Activated T-cell treated with anti-CD3 and anti-CD28 coated beads, Interleukin-2, amount 50 U/mL, for 24 hours (primary cell): Measurements from ENCODE around the gene SNTG2.
A peak's percentile ranks its signal among the peaks of the same experiment; 100 is the strongest.
"Not testable (repeated sequence)": the region's sequence is repeated elsewhere in the genome, so short reads cannot be mapped to it uniquely, and the experiment has no call there.

ENCODE experiments used
- DNase-seq: peaks from one replicate; pipeline ENCODE4 v3.0.0-alpha.2; 2020
- H3K27ac Mint-ChIP-seq: 2 replicates; pipeline ENCODE4 v1.8.0; 2020; ENCODE audit warnings: mild to moderate bottlenecking, mixed read lengths
- H3K27me3 Mint-ChIP-seq: 2 replicates; pipeline ENCODE4 v1.8.0; 2020; ENCODE audit warnings: mixed read lengths
- H3K36me3 Mint-ChIP-seq: 2 replicates; pipeline ENCODE4 v1.8.0; 2020; ENCODE audit warnings: low read depth, mixed read lengths
- H3K4me1 Mint-ChIP-seq: 2 replicates; pipeline ENCODE4 v1.8.0; 2020; ENCODE audit warnings: low read depth, mixed read lengths
- H3K4me3 Mint-ChIP-seq: 2 replicates; pipeline ENCODE4 v1.8.0; 2020; ENCODE audit warnings: mild to moderate bottlenecking, moderate library complexity, mixed read lengths
- H3K9me3 Mint-ChIP-seq: 2 replicates; pipeline ENCODE4 v1.8.0; 2020; ENCODE audit warnings: mixed read lengths

Gene SNTG2

GRCh38 chr2:1125633-1126370 lies 175.2 kb downstream of the SNTG2 start:
- Mint-ChIP-seq H3K36me3 (no peaks in the 10 kb centered on the region), H3K27ac (no peak overlapping the region), H3K9me3 (no peaks in the 10 kb centered on the region), H3K4me3 (no peak overlapping the region), H3K4me1 (peaks cover 9% of the 10 kb centered on the region), H3K27me3 (no peaks in the 10 kb centered on the region)
- DNase-seq, result no peak

- Mint-ChIP-seq H3K4me3 (no peak overlapping the region), H3K36me3 (no peaks in the 10 kb centered on the region), H3K9me3 (no peaks in the 10 kb centered on the region), H3K27ac (no peak overlapping the region), H3K4me1 (peaks cover 27% of the 10 kb centered on the region), H3K27me3 (peaks cover 9% of the 10 kb centered on the region)
- no peak for DNase-seq
Observed at GRCh38 chr2:1129982-1130381, 179.3 kb downstream of the SNTG2 start.

- H3K36me3 Mint-ChIP-seq, result no peaks in the 10 kb centered on the region
- peaks cover 28% of the 10 kb centered on the region for H3K4me1 Mint-ChIP-seq
- no peak overlapping the region for H3K4me3 Mint-ChIP-seq
- H3K27ac Mint-ChIP-seq, result no peak overlapping the region
- no peaks in the 10 kb centered on the region for H3K9me3 Mint-ChIP-seq
- H3K27me3 Mint-ChIP-seq, result peaks cover 9% of the 10 kb centered on the region
- no peak for DNase-seq
Observed at GRCh38 chr2:1130922-1131321, 180.3 kb downstream of the SNTG2 start.

- H3K4me3 Mint-ChIP-seq, result no peak overlapping the region
- no peak for DNase-seq
- H3K4me1 Mint-ChIP-seq, result peaks cover 32% of the 10 kb centered on the region
- no peaks in the 10 kb centered on the region for H3K9me3 Mint-ChIP-seq
- no peaks in the 10 kb centered on the region for H3K36me3 Mint-ChIP-seq
- H3K27ac Mint-ChIP-seq, result peak overlapping the region; percentile 49
- peaks cover 11% of the 10 kb centered on the region for H3K27me3 Mint-ChIP-seq
Observed at GRCh38 chr2:1132328-1132969, 181.8 kb downstream of the SNTG2 start.

- DNase-seq, H3K9me3 Mint-ChIP-seq, H3K27ac Mint-ChIP-seq, H3K36me3 Mint-ChIP-seq: not testable (repeated sequence)
- Mint-ChIP-seq H3K27me3 (peaks cover 11% of the 10 kb centered on the region), H3K4me1 (peaks cover 32% of the 10 kb centered on the region), H3K4me3 (peak overlapping the region; percentile 61)
Observed at GRCh38 chr2:1133896-1134295, 183.2 kb downstream of the SNTG2 start.

- DNase-seq, result no peak
- Mint-ChIP-seq H3K27ac (no peak overlapping the region), H3K27me3 (peaks cover 11% of the 10 kb centered on the region), H3K9me3 (no peaks in the 10 kb centered on the region), H3K36me3 (no peaks in the 10 kb centered on the region), H3K4me1 (peaks cover 32% of the 10 kb centered on the region), H3K4me3 (no peak overlapping the region)
Observed at GRCh38 chr2:1134629-1135028, 184.0 kb downstream of the SNTG2 start.

GRCh38 chr2:1136067-1136466 lies 185.4 kb downstream of the SNTG2 start:
- DNase-seq, result no peak
- Mint-ChIP-seq H3K27ac (no peak overlapping the region), H3K4me3 (no peak overlapping the region), H3K27me3 (peaks cover 11% of the 10 kb centered on the region), H3K4me1 (peaks cover 40% of the 10 kb centered on the region), H3K9me3 (no peaks in the 10 kb centered on the region), H3K36me3 (no peaks in the 10 kb centered on the region)

GRCh38 chr2:1136846-1137245 lies 186.2 kb downstream of the SNTG2 start:
- H3K4me1 Mint-ChIP-seq, result peaks cover 40% of the 10 kb centered on the region
- H3K27me3 Mint-ChIP-seq, result peaks cover 11% of the 10 kb centered on the region
- no peaks in the 10 kb centered on the region for H3K36me3 Mint-ChIP-seq
- DNase-seq, result no peak
- H3K27ac Mint-ChIP-seq, result peak overlapping the region; percentile 45
- no peaks in the 10 kb centered on the region for H3K9me3 Mint-ChIP-seq
- H3K4me3 Mint-ChIP-seq, result peak overlapping the region; percentile 6

GRCh38 chr2:1137264-1137663 lies 186.6 kb downstream of the SNTG2 start:
- H3K9me3 Mint-ChIP-seq, result no peaks in the 10 kb centered on the region

GRCh38 chr2:1137913-1138391 lies 187.3 kb downstream of the SNTG2 start:
- no peak for DNase-seq
- H3K4me1 Mint-ChIP-seq, result peaks cover 30% of the 10 kb centered on the region
- no peak overlapping the region for H3K4me3 Mint-ChIP-seq
- H3K9me3 Mint-ChIP-seq, result no peaks in the 10 kb centered on the region
- H3K27me3 Mint-ChIP-seq, result peaks cover 15% of the 10 kb centered on the region
- no peak overlapping the region for H3K27ac Mint-ChIP-seq
- no peaks in the 10 kb centered on the region for H3K36me3 Mint-ChIP-seq

More at GRCh38 chr2:1137264-1137663, 186.6 kb downstream of the SNTG2 start:
- H3K27me3 Mint-ChIP-seq, result peaks cover 14% of the 10 kb centered on the region
- no peaks in the 10 kb centered on the region for H3K36me3 Mint-ChIP-seq
- H3K4me1 Mint-ChIP-seq, result peaks cover 37% of the 10 kb centered on the region
- DNase-seq, result no peak
- H3K27ac Mint-ChIP-seq, result peak overlapping the region; percentile 45
- H3K4me3 Mint-ChIP-seq, result no peak overlapping the region

GRCh38 chr2:1140389-1141003 lies 189.8 kb downstream of the SNTG2 start:
- Mint-ChIP-seq H3K4me3 (no peak overlapping the region), H3K27ac (no peak overlapping the region), H3K9me3 (peaks cover 7% of the 10 kb centered on the region), H3K36me3 (peaks cover 5% of the 10 kb centered on the region), H3K27me3 (peaks cover 13% of the 10 kb centered on the region), H3K4me1 (peaks cover 21% of the 10 kb centered on the region)
- peak; percentile 76 for DNase-seq

- Mint-ChIP-seq H3K9me3 (peaks cover 7% of the 10 kb centered on the region), H3K27ac (no peak overlapping the region), H3K27me3 (peaks cover 13% of the 10 kb centered on the region), H3K36me3 (peaks cover 5% of the 10 kb centered on the region), H3K4me1 (peaks cover 18% of the 10 kb centered on the region), H3K4me3 (no peak overlapping the region)
- DNase-seq, result no peak
Observed at GRCh38 chr2:1141079-1141478, 190.4 kb downstream of the SNTG2 start.

GRCh38 chr2:1143129-1143528 lies 192.5 kb downstream of the SNTG2 start:
- Mint-ChIP-seq H3K4me1 (peaks cover 7% of the 10 kb centered on the region), H3K36me3 (peaks cover 5% of the 10 kb centered on the region), H3K27ac (no peak overlapping the region), H3K9me3 (peaks cover 7% of the 10 kb centered on the region), H3K27me3 (peaks cover 11% of the 10 kb centered on the region), H3K4me3 (no peak overlapping the region)
- no peak for DNase-seq

- peaks cover 4% of the 10 kb centered on the region for H3K27me3 Mint-ChIP-seq
- H3K4me1 Mint-ChIP-seq, result peaks cover 2% of the 10 kb centered on the region
- H3K9me3 Mint-ChIP-seq, result peaks cover 7% of the 10 kb centered on the region
- H3K4me3 Mint-ChIP-seq, result no peak overlapping the region
- DNase-seq, result no peak
- no peak overlapping the region for H3K27ac Mint-ChIP-seq
- H3K36me3 Mint-ChIP-seq, result peaks cover 5% of the 10 kb centered on the region
Observed at GRCh38 chr2:1147873-1148612, 197.4 kb downstream of the SNTG2 start.
